AG09319 (cell line): Measurements from ENCODE around the gene ACTN3.

ENCODE experiments used
- DNase-seq: peaks from one replicate; pipeline ENCODE4 v3.0.0-alpha.2; 2010; ENCODE audit warnings: low read depth; ENCODE audit errors: extremely low read depth
- TF ChIP-seq, protein P1 (sequence below): IDR thresholded peaks from 2 replicates; pipeline ENCODE4 v1.5.1; 2011; ENCODE audit warnings: low read depth, mild to moderate bottlenecking, inconsistent platforms, low read length, moderate library complexity

ACTN3 gene

DNA sequence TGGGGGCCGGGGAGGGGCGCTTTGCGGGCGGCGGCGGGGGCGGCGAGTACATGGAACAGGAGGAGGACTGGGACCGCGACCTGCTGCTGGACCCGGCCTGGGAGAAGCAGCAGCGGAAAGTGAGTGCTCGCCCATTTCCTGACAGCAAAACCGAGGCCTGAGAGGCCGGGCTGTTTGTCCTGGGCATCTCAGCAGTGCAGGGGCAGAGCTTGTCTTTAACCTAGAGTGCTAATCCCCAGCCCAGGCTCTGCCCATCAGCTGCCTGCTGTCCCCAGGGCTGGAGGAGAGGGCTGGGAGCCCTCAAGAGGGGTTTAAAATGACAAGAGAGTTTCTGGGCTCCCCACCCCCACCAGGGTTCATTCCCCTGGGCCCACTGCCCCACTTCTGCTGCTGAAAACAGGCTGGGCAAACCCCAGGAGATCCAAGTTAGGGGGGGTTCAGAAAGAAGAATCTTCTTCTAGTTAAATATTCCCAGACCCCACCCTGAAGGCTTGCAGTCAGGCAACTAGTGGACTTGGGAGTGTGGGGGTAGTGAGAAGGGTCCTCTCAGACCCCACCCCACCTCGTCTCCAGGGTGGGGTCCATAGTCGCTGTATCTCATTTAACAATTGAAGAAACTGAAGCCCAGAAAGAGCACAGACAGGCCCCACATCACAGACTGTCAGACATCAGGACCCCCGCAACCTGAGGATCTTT lies 411 bp downstream of the ACTN3 start:
- no peak for DNase-seq
- TF ChIP-seq, protein P1, sequence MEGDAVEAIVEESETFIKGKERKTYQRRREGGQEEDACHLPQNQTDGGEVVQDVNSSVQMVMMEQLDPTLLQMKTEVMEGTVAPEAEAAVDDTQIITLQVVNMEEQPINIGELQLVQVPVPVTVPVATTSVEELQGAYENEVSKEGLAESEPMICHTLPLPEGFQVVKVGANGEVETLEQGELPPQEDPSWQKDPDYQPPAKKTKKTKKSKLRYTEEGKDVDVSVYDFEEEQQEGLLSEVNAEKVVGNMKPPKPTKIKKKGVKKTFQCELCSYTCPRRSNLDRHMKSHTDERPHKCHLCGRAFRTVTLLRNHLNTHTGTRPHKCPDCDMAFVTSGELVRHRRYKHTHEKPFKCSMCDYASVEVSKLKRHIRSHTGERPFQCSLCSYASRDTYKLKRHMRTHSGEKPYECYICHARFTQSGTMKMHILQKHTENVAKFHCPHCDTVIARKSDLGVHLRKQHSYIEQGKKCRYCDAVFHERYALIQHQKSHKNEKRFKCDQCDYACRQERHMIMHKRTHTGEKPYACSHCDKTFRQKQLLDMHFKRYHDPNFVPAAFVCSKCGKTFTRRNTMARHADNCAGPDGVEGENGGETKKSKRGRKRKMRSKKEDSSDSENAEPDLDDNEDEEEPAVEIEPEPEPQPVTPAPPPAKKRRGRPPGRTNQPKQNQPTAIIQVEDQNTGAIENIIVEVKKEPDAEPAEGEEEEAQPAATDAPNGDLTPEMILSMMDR = no peak

DNA sequence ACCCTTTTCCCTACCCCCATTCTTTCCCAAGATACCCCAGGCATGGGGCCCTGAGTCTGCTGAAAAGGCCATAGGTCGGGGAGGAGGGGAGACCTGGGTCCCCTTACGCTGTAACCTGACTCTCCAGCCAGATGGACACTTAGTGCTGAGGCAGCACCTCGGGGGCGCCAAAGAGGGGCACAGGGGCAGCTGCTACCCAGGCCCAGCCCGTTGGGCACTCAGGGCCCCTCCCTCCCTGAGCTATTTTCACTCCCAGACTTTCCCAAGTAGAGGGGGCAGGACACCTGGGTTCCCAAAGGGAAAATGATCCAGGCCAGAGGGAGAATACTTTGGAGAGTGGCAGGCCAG lies 933 bp downstream of the ACTN3 start:
- no peak for DNase-seq
- TF ChIP-seq, protein P1 = no peak

DNA sequence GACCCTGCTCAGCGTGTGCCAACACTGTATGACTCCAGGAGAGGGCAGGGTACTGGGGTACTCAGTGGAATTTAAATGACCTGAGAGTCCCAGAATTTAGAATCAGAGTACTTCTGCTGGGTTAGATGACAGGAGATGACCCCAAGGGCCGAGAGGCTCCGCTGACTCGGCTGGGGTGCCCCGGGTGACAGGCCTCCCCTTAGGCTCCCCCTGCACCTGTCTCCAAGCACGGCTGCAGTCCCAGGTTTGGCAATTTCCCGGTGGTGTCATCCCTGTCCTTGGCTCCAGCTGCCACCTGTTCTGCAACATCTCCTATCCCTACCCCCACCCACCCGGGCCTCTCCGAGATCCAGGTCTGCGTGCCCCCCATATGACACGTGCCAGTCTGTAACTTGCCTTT lies 1.3 kb downstream of the ACTN3 start:
- TF ChIP-seq, protein P1 = no peak
- DNase-seq = no peak

DNA sequence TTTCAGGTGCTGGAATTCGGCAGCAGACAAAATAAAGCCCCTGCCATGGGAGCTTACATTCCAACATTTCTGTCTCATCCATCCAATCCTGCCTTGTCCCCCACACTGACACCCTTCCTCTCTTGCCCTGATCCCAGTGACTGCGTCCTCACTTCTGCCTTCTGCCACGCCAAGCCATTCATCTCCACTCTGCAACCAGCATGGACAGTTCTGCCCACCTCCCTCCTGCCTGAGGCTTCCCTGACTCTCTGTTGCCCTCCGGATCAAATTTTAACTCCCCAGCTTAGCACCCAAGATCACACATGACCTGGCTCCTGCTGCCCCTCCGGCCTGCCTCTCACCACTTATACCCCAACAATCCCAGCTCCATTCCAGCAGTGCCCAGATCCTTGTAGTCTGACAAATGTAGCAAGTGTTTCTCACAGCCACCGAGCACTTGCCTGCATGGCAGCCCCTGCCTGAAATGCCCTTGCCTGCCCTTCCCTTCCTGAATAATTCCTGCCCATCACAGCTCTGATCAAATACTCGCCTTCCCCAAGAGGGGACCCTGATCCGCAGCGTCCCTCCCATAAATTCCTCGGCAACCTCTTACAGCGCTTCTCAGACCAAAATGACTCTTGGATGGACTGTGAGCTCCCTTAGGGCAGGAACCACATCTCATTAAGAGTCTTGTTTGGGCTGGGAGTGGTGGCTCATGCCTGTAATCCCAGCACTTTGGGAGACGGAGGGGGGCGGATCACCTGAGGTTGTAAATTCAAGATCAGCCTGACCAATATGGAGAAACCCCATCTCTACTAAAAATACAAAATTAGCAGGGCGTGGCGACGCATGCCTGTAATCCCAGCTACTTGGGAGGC lies 2.3 kb downstream of the ACTN3 start:
- TF ChIP-seq, protein P1 = no peak
- no peak for DNase-seq

- TF ChIP-seq, protein P1 = no peak
- DNase-seq = no peak
These were observed 3.0 kb downstream of the ACTN3 start for GRCh38 chr11:66549696-66550095.

GRCh38 chr11:66550887-66551286 lies 4.2 kb downstream of the ACTN3 start:
- DNase-seq = no peak
- TF ChIP-seq, protein P1 = no peak

DNA sequence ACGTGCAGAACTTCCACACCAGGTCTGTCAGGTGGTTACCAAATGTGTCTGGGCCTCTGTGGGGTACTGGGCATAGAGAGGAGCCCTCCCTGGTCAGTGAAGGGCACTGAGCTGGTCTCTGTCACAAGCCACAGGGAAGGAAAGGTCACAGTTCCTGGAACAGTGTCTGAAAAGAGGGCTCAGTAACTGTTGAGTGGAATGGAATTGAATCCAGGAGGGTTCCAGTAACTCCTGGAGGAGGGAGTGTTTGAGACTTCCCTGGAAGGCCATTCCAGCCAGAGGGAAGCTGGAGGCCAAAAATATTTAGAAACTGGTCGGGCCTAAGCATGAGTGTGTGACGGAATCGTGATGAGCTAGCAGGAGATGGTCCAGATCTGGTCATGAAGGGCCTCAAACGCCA lies 7.9 kb downstream of the ACTN3 start:
- TF ChIP-seq, protein P1 = no peak
- no peak for DNase-seq
